Frontal cortex (tissue), 4 donors: Measurements from ENCODE around the gene DPP4. TPM values are rescaled to one million over a fixed set of nuclear protein-coding genes. Genes with fewer than 3 reads are reported as not detected.

Experiments used
- DNase-seq, 2 donors: peaks; one replicate each; pipeline ENCODE4 v3.0.0; 2012; ENCODE audit warnings: low spot score in 2 of 2
- FAIRE-seq: peaks from 2 replicates; lab custom pipeline; 2012; peaks lifted over from hg19 to GRCh38; lab: Jason Lieb, UNC
- total RNA-seq: library from RNA; depleted of rRNA; stranded (reverse); fragments of >200 nt; gene quantifications from one replicate; pipeline ENCODE4 v1.2.3, GENCODE V29; 2014
- donor health status: control.
- donor health status: control.
- donor health status: control.

The DPP4 gene
- total RNA-seq: 8.6 TPM

GRCh38 chr2:162073888-162074631, at the start of gene DPP4:
DPP4 (minus strand) TSS chr2:162074215; CDS start chr2:162073981, 234 bp downstream.
- FAIRE-seq: no peak
- peak in 1 of 2 donors; percentile 55 for DNase-seq

- FAIRE-seq: no peak
- DNase-seq: peak in 1 of 2 donors; percentile 24
These were observed 44.4 kb upstream of the DPP4 start for GRCh38 chr2:162118166-162119031.

GRCh38 chr2:162116352-162116751, 42.3 kb upstream of the DPP4 start:
- DNase-seq (no peak), FAIRE-seq (no peak)

GRCh38 chr2:162115076-162115475, 41.1 kb upstream of the DPP4 start:
- no peak for DNase-seq
- no peak for FAIRE-seq

- no peak for FAIRE-seq
- DNase-seq: no peak
These were observed 40.3 kb upstream of the DPP4 start for GRCh38 chr2:162114271-162114670.

- FAIRE-seq (no peak), DNase-seq (no peak)
These were observed 39.8 kb upstream of the DPP4 start for GRCh38 chr2:162113776-162114168.

GRCh38 chr2:162113088-162113775, 39.2 kb upstream of the DPP4 start:
- no peak for FAIRE-seq
- DNase-seq: no peak

GRCh38 chr2:162111958-162112850, 38.2 kb upstream of the DPP4 start:
- DNase-seq (no peak), FAIRE-seq (no peak)

- FAIRE-seq (no peak), DNase-seq (no peak)
These were observed 33.4 kb upstream of the DPP4 start for GRCh38 chr2:162107361-162107901.

GRCh38 chr2:162106746-162107145, 32.7 kb upstream of the DPP4 start:
- DNase-seq: no peak
- FAIRE-seq: no peak

- no peak for DNase-seq
- FAIRE-seq: no peak
These were observed 32.1 kb upstream of the DPP4 start for GRCh38 chr2:162106146-162106551.

- DNase-seq (no peak), FAIRE-seq (no peak)
These were observed 29.5 kb upstream of the DPP4 start for GRCh38 chr2:162103443-162104009.

GRCh38 chr2:162100579-162100978, 26.6 kb upstream of the DPP4 start:
- DNase-seq: no peak
- FAIRE-seq: no peak

- no peak for FAIRE-seq
- DNase-seq: no peak
These were observed 25.8 kb upstream of the DPP4 start for GRCh38 chr2:162099836-162100235.

GRCh38 chr2:162092658-162093556, 18.9 kb upstream of the DPP4 start:
- no peak for FAIRE-seq
- DNase-seq: no peak

GRCh38 chr2:162092008-162092390, 18.0 kb upstream of the DPP4 start:
- DNase-seq: no peak
- FAIRE-seq: no peak

GRCh38 chr2:162091325-162092007, 17.5 kb upstream of the DPP4 start:
- FAIRE-seq (no peak), DNase-seq (no peak)
